OCI-M1 (cell line): ENCODE data around the gene HYPK.

ENCODE experiments used
- DNase-seq: peaks from one replicate; lab custom pipeline; 2025; lab: John Stamatoyannopoulos, UW

HYPK gene

GRCh38 chr15:43851251-43851650 lies 50.9 kb downstream of the HYPK start:
- no peak for DNase-seq

- no peak for DNase-seq
Observed at GRCh38 chr15:43852607-43853006, 52.2 kb downstream of the HYPK start.
